Measurements from ENCODE around the gene GATAD2B.

DNA sequence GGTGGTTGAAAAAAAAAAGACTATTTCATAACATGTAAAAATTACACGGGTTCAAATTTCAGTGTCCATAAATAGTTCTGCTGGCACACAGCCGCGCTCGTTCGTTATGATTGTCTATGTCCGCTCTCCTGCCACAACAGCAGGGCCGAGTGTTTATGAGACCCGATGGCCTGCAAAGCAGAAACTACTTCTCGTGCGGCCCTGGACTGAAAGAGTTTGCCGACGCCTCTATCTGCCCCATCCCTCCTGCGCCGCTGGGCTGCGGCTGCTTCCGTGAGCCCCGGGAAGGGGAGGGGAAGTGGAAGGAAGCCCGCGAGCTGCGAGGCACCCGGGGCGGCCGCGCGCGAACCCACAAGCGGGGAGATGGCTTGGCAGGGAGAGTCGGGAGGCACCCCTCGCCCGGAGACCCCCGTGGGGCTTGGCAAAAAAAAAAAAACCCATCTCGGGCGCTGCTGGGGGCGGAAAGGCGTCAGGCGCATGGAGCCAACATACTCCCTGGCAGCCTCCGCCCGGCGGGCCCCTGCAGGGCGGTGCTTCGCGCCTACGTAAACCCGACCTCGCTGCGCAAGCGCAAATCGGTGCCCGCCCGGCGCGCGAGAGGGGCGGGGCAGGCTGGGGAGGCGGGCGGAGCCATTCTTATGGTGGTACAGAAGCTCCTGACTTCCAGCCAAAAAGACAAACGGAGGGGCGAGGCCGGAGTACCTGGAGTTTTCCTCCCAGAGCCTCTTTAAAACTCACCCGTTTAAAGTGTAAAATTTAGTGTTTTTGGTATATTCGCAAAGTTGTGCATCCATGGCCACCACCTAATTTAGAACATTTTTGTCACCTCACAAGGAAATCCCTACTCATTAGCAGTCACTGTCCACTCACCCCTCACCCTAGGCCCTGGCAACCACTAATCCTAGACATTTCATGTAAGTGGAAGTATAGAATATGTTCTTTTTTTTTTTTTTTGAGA is 139.3 kb downstream of the GATAD2B start:
- TF ChIP-seq CTCF (IDR thresholded peaks at IDR 0.05; ENCODE audit: insufficient read depth, low read length) = no peak
- TF ChIP-seq, protein P1, sequence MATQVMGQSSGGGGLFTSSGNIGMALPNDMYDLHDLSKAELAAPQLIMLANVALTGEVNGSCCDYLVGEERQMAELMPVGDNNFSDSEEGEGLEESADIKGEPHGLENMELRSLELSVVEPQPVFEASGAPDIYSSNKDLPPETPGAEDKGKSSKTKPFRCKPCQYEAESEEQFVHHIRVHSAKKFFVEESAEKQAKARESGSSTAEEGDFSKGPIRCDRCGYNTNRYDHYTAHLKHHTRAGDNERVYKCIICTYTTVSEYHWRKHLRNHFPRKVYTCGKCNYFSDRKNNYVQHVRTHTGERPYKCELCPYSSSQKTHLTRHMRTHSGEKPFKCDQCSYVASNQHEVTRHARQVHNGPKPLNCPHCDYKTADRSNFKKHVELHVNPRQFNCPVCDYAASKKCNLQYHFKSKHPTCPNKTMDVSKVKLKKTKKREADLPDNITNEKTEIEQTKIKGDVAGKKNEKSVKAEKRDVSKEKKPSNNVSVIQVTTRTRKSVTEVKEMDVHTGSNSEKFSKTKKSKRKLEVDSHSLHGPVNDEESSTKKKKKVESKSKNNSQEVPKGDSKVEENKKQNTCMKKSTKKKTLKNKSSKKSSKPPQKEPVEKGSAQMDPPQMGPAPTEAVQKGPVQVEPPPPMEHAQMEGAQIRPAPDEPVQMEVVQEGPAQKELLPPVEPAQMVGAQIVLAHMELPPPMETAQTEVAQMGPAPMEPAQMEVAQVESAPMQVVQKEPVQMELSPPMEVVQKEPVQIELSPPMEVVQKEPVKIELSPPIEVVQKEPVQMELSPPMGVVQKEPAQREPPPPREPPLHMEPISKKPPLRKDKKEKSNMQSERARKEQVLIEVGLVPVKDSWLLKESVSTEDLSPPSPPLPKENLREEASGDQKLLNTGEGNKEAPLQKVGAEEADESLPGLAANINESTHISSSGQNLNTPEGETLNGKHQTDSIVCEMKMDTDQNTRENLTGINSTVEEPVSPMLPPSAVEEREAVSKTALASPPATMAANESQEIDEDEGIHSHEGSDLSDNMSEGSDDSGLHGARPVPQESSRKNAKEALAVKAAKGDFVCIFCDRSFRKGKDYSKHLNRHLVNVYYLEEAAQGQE (IDR thresholded peaks at IDR 0.05; ENCODE audit: insufficient replicate concordance, low read depth) = peak; percentile 31
- peak; percentile 90 for TF ChIP-seq SPI1 (IDR thresholded peaks at IDR 0.05; ENCODE audit: borderline replicate concordance, low read depth)
